ENCODE results near the gene CD69.

The CD69 gene

DNA sequence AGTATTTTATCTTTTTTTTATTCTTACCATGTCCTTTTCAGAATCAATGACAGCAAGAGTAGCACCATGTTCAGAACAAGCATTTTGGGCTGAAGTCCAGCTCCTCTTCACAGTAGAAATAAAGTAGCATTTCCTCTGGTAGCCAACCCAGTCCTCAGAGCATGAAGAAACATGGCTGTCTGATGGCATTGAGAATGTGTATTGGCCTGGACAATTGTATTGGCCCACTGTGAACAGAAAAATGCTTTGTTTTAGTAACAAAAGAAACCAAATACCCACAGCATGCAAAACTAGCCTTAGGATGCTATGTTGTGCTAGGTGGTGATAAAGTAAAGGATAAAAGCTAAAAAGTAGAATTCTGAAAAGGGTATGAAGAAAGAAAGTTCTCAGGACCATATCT lies 5.7 kb downstream of the CD69 start:
- TF ChIP-seq, protein P1, sequence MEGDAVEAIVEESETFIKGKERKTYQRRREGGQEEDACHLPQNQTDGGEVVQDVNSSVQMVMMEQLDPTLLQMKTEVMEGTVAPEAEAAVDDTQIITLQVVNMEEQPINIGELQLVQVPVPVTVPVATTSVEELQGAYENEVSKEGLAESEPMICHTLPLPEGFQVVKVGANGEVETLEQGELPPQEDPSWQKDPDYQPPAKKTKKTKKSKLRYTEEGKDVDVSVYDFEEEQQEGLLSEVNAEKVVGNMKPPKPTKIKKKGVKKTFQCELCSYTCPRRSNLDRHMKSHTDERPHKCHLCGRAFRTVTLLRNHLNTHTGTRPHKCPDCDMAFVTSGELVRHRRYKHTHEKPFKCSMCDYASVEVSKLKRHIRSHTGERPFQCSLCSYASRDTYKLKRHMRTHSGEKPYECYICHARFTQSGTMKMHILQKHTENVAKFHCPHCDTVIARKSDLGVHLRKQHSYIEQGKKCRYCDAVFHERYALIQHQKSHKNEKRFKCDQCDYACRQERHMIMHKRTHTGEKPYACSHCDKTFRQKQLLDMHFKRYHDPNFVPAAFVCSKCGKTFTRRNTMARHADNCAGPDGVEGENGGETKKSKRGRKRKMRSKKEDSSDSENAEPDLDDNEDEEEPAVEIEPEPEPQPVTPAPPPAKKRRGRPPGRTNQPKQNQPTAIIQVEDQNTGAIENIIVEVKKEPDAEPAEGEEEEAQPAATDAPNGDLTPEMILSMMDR (IDR thresholded peaks at IDR 0.05; ENCODE audit: low read depth, low read length), result no peak
- H3K4me3 ChIP-seq (ENCODE audit: low read depth, low read length), result no peak overlapping the region

- no peak overlapping the region for H3K4me3 ChIP-seq (ENCODE audit: low read depth, low read length)
- TF ChIP-seq, protein P1 (IDR thresholded peaks at IDR 0.05; ENCODE audit: low read depth, low read length), result no peak
Measured at GRCh38 chr12:9754099-9754927, 6.4 kb downstream of the CD69 start.

DNA sequence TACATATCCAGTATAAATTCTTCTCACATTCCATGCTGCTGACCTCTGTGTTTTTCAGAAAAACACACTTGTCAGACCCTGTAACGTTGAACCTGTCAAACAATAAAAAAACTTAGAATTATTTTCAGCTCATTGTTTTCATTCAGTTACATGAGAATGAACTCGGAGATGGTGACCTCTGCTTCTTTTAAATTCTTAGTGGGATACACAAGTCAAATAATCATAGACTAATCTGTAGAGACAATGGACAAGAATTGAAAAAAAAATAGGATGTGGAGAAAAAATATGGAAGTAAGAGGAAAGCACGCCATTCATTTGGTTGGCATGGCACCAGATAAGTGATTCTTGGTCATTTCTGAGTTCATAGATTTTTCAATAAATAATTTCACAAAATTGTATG lies 7.2 kb downstream of the CD69 start:
- TF ChIP-seq, protein P1 (IDR thresholded peaks at IDR 0.05; ENCODE audit: low read depth, low read length), result no peak
- no peak overlapping the region for H3K4me3 ChIP-seq (ENCODE audit: low read depth, low read length)

DNA sequence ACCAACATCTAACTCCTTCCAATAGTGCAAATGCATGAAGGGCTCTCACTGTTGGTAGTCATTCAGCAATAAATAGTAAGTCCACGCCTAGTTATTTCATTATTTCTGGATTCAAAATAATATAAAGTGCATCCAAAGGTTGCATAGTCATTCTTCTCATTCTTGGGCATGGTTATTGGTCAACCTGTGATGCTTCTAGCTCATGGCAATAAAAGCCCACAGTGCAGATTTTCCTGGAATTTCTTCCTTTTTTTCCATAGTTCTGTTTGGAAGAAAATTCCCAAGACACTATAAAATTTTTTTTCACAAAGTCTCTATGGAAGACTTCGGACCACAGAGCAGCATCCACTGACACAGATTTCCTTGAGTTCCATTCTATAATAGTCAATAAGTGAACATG lies 7.6 kb downstream of the CD69 start:
- H3K4me3 ChIP-seq (ENCODE audit: low read depth, low read length), result no peak overlapping the region
- TF ChIP-seq, protein P1 (IDR thresholded peaks at IDR 0.05; ENCODE audit: low read depth, low read length), result no peak

GRCh38 chr12:9752145-9752933 lies 8.4 kb downstream of the CD69 start:
- H3K4me3 ChIP-seq (ENCODE audit: low read depth, low read length), result no peak overlapping the region
- TF ChIP-seq, protein P1 (IDR thresholded peaks at IDR 0.05; ENCODE audit: low read depth, low read length), result no peak

GRCh38 chr12:9751204-9752144 lies 9.2 kb downstream of the CD69 start:
- no peak overlapping the region for H3K4me3 ChIP-seq (ENCODE audit: low read depth, low read length)
- TF ChIP-seq, protein P1 (IDR thresholded peaks at IDR 0.05; ENCODE audit: low read depth, low read length), result 0 out of 2 replicates have a peak, but pooled peaks have one; percentile 11

All from WI38 (cell line).